Epithelial cell of esophagus (primary cell): ENCODE results near the gene ACAD11.

ENCODE experiments used
- DNase-seq: peaks from one replicate; pipeline ENCODE4 v3.0.0; 2010; ENCODE audit warnings: low read depth
- H3K4me3 ChIP-seq: 2 replicates; pipeline ENCODE4 v1.5.1; 2011; ENCODE audit warnings: mild to moderate bottlenecking, low read length, control low read depth
- TF ChIP-seq, protein P1 (sequence below): IDR thresholded peaks from 2 replicates; pipeline ENCODE4 v1.5.1; 2011; ENCODE audit warnings: low read depth, mild to moderate bottlenecking, low read length, control low read depth, inconsistent platforms; ENCODE audit not compliant: insufficient read depth; ENCODE audit errors: missing control alignments

The ACAD11 gene

DNA sequence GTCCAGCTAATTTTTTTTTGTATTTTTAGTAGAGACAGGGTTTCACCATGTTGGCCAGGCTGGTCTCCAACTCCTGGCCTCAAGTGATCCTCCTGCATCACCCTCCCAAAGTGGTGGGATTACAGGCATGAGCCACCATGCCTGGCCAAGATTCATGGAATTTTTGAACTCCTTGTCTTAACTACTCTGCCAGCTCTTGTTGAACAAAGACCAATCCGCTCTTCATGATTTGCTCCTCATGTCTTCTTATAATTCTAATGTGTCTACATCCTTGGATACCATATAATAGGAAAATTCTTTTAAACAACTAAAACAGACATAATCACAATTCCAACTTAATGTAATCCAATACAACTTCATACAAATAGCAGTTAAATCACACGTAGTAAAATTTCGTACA lies 21.8 kb upstream of the ACAD11 start:
- TF ChIP-seq, protein P1, sequence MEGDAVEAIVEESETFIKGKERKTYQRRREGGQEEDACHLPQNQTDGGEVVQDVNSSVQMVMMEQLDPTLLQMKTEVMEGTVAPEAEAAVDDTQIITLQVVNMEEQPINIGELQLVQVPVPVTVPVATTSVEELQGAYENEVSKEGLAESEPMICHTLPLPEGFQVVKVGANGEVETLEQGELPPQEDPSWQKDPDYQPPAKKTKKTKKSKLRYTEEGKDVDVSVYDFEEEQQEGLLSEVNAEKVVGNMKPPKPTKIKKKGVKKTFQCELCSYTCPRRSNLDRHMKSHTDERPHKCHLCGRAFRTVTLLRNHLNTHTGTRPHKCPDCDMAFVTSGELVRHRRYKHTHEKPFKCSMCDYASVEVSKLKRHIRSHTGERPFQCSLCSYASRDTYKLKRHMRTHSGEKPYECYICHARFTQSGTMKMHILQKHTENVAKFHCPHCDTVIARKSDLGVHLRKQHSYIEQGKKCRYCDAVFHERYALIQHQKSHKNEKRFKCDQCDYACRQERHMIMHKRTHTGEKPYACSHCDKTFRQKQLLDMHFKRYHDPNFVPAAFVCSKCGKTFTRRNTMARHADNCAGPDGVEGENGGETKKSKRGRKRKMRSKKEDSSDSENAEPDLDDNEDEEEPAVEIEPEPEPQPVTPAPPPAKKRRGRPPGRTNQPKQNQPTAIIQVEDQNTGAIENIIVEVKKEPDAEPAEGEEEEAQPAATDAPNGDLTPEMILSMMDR = no peak
- no peak for DNase-seq

DNA sequence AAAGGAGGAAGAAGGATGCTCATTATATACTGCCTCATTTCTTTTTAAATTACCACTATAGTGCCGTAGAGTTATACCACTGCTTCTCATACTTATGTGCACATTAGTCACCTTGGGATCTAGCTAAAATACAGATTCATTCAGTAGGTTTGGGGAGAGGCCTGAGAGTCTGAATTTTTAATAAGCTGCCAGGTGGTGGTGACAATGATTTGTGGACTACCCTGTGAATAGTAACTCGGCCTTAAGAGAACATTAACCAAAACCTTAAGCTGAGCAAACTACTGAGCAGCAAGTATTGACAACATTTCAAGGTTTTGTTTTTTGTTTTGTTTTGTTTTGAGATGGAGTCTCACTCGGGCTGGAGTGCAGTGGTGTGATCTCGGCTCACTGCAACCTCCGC lies 20.3 kb upstream of the ACAD11 start:
- no peak for DNase-seq
- TF ChIP-seq, protein P1 = no peak
- no peak overlapping the region for H3K4me3 ChIP-seq

More for the DNA sequence above, 21.8 kb upstream of the ACAD11 start:
- H3K4me3 ChIP-seq = no peak overlapping the region

- TF ChIP-seq, protein P1 = no peak
- DNase-seq = no peak
- no peak overlapping the region for H3K4me3 ChIP-seq
Observed at GRCh38 chr3:132675408-132675807, 15.8 kb upstream of the ACAD11 start.

GRCh38 chr3:132669256-132669777 lies 9.7 kb upstream of the ACAD11 start:
- TF ChIP-seq, protein P1 = no peak
- DNase-seq = no peak
- no peak overlapping the region for H3K4me3 ChIP-seq

GRCh38 chr3:132665230-132665745 lies 5.7 kb upstream of the ACAD11 start:
- DNase-seq = no peak
- no peak overlapping the region for H3K4me3 ChIP-seq
- TF ChIP-seq, protein P1 = no peak

DNA sequence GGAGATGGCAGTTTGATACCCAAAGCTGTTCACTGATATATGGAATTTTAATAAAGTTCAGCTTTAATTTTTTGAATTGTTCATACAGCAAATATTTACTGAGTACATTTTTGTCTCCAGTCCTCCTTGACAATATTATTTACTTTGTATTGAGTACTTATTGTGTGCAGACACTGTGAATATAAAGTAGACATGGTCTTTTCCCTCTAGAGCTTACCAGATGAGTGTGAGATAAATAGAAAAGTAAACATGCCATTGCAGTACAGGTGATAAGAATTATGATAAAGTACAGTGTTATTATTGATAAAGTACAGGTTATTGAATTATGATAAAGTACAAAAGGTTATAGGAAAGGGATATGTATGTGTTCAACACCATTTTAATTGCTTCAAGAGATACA lies 2.6 kb upstream of the ACAD11 start:
- DNase-seq = no peak
- TF ChIP-seq, protein P1 = no peak
- H3K4me3 ChIP-seq = no peak overlapping the region

- peak overlapping the region; percentile 81 for H3K4me3 ChIP-seq
- TF ChIP-seq, protein P1 = no peak
- DNase-seq = no peak
Observed at GRCh38 chr3:132661101-132661500, 1.5 kb upstream of the ACAD11 start.
